Common myeloid progenitor, CD34-positive (primary cell): ENCODE data around the gene ETS2.
A peak's percentile ranks its signal among the peaks of the same experiment; 100 is the strongest.

ENCODE experiments used
- CTCF ChIA-PET: fragments of 350-600 bp; sonication (Branson Sonifier 250); formaldehyde crosslinking; loops from one replicate; lab custom pipeline; 2021; ENCODE audit warnings: antibody characterized with exemption; lab: Charles Lee
- POLR2A ChIA-PET: fragments of 350-600 bp; sonication (Branson Sonifier 250); formaldehyde crosslinking; loops from one replicate; lab custom pipeline; 2021; ENCODE audit warnings: antibody characterized with exemption; lab: Charles Lee
- DNase-seq, 3 donors: peaks; one replicate each; pipeline versions ENCODE4 v3.0.0 to v3.0.0-alpha.2; 2013
- H3K27ac ChIP-seq, 2 experiments: 1 replicate in 1 of 2; 2 replicates in 1 of 2; pipeline ENCODE4 v1.7.0; 2013; ENCODE audit warnings: inconsistent platforms in 2 of 2, low read length in 2 of 2, mild to moderate bottlenecking in 2 of 2, low read depth in 1 of 2, moderate library complexity in 1 of 2; ENCODE audit not compliant: severe bottlenecking in 2 of 2, insufficient read depth in 1 of 2, poor library complexity in 1 of 2
- H3K27me3 ChIP-seq, 5 experiments: replicated peaks in 2 of 5; 1 replicate in 3 of 5; 2 replicates in 2 of 5; pipeline versions ENCODE4 v1.6.1 to v1.7.0; 2013; ENCODE audit warnings: low read length in 4 of 5, mild to moderate bottlenecking in 2 of 5, moderate library complexity in 2 of 5, inconsistent platforms in 1 of 5; ENCODE audit not compliant: insufficient read depth in 5 of 5, control insufficient read depth in 4 of 5
- H3K36me3 ChIP-seq, 4 experiments: 1 replicate in 2 of 4; 2 replicates in 2 of 4; pipeline versions ENCODE4 v1.6.1 to v1.7.0; 2013; ENCODE audit warnings: low read length in 3 of 4, control low read depth in 1 of 4, mild to moderate bottlenecking in 1 of 4; ENCODE audit not compliant: control insufficient read depth in 4 of 4, insufficient read depth in 4 of 4
- H3K4me1 ChIP-seq, 4 experiments: 1 replicate in 3 of 4; 2 replicates in 1 of 4; pipeline versions ENCODE4 v1.6.1 to v1.7.1; 2013; ENCODE audit warnings: low read length in 3 of 4, mild to moderate bottlenecking in 3 of 4, control low read depth in 1 of 4, inconsistent platforms in 1 of 4, moderate library complexity in 1 of 4; ENCODE audit not compliant: control insufficient read depth in 4 of 4, insufficient read depth in 4 of 4; ENCODE audit errors: control extremely low read depth in 1 of 4
- H3K4me3 ChIP-seq, 7 experiments: 1 replicate in 4 of 7; 2 replicates in 3 of 7; pipeline versions ENCODE4 v1.5.1 to v1.7.0; 2013; ENCODE audit warnings: mild to moderate bottlenecking in 7 of 7, low read length in 6 of 7, moderate library complexity in 6 of 7, inconsistent platforms in 2 of 7, low read depth in 2 of 7, control low read depth in 1 of 7; ENCODE audit not compliant: insufficient read depth in 4 of 7, control insufficient read depth in 1 of 7; ENCODE audit errors: extremely low read depth in 1 of 7
- H3K9me3 ChIP-seq, 5 experiments: 1 replicate in 4 of 5; 2 replicates in 1 of 5; pipeline versions ENCODE4 v1.6.1 to v1.7.1; 2013; ENCODE audit warnings: low read length in 4 of 5, mild to moderate bottlenecking in 2 of 5, inconsistent platforms in 1 of 5, low read depth in 1 of 5, moderate library complexity in 1 of 5; ENCODE audit not compliant: control insufficient read depth in 4 of 5, insufficient read depth in 2 of 5; ENCODE audit errors: control extremely low read depth in 1 of 5
- WGBS: methylation state at CpG from one replicate; pipeline ENCODE4 v1.1.5; 2013; ENCODE audit not compliant: insufficient coverage; 5-methylcytosine and 5-hydroxymethylcytosine counted together

The ETS2 gene

DNA sequence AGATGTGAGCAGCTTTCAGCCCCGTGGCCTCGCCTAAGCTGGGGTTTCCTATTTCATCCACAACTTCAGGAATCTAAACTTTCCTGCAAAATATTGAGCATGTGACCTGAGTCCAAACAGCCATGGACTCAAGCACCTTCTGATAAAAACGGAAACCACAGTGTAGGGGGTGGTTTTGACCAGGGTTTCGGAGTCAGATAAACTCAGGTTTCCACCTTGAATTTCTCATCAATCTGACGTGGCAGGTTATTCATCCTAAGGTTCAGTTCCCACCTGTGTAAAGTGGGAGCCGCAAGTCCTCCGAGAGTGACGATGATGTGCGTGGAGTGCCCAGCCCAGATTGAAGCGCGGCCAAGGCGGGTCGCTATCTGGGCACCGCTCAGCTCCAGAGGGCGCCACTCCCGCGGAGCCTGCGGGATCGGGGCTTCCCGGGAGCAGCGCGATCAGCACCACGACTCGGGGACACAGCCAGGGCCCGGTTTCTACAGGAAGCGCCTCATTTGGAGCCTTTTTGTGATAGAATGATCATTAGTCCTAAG, 871 bp upstream of the ETS2 start:
- CTCF ChIA-PET: interaction anchor here (0.9 to 1.6 kb wide), 12 partner anchors 9 to 322 kb away, joined by 3 to 6 read pairs (median 4); no protein-coding TSS in a partner anchor
- peaks cover 19 to 52% (median 49%) of the 10 kb centered on the region in 4 experiments for H3K4me1 ChIP-seq
- H3K27ac ChIP-seq: peak overlapping the region; percentile 91 to 93
- H3K4me3 ChIP-seq: peak overlapping the region; percentile 87 to 99 (median 95)
- H3K27me3 ChIP-seq: no peaks in the 10 kb centered on the region
- peak in 1 of 3 donors; percentile 49 for DNase-seq
- POLR2A ChIA-PET: interaction anchor here (0.6 to 1.2 kb wide), 3 partner anchors 34 to 142 kb away, joined by 3 to 5 read pairs (median 3); no protein-coding TSS in a partner anchor
- 0% methylated on average over 20 of the region's 26 CpGs for WGBS
- H3K9me3 ChIP-seq: no peaks in the 10 kb centered on the region
- H3K36me3 ChIP-seq: peaks cover 0 to 30% (median 16%) of the 10 kb centered on the region in 4 experiments

DNA sequence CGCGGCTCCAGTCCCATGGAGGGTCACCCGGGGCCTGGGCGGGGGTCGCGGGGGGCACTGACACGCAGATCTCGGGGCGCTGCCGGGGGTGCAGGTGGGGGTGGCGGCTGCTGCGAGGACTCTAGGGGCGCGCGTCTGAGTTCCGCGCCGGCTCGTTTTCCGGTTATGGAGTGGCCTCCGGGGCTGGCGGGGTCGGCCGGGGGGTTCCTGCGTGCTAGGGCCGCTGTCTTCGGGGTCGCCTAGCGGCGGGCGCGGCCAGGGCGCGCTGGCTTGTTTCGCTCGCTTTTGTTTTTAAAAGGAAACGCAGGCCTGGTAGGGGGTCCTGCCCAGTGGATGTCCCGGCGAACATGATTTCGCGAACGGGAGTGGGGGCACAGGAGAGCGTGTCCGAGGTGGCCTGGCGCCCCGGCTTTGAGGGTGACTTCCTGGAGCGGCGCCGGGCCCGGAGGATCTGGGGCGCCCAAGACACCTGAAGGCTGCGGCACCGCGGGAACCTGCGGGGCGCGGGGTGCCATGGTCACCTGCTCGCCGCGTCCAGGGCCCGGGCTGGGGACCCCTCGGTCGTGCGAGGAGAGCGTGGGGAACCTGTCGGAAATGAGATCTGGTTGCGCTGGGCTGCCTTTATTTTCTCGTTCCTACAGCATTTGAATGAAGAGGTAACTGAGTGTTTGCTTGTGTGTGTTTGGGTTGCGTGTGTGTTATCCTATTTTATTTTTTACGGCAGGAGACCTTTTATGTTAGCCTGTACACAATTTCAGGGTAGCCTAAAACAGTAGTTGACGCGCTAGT, 618 bp downstream of the ETS2 start:
- Histone ChIP-seq H3K27me3 (no peaks in the 10 kb centered on the region), H3K4me1 (peaks cover 20 to 67% (median 58%) of the 10 kb centered on the region in 4 experiments), H3K27ac (peak overlapping the region; percentile 91 to 93), H3K9me3 (no peaks in the 10 kb centered on the region), H3K4me3 (peak overlapping the region; percentile 87 to 99 (median 95)), H3K36me3 (peaks cover 5 to 45% (median 29%) of the 10 kb centered on the region in 4 experiments)
- POLR2A ChIA-PET: interaction anchor here (0.6 to 1.0 kb wide), 6 partner anchors 29 to 1546 kb away, joined by 3 to 6 read pairs (median 4); no protein-coding TSS in a partner anchor
- CTCF ChIA-PET: interaction anchor here (1.0 to 3.6 kb wide), 6 partner anchors 46 to 331 kb away, joined by 3 to 15 read pairs (median 6); no protein-coding TSS in a partner anchor
- DNase-seq: peak in 2 of 3 donors; percentile 62 to 79
- 0% methylated on average over 57 of the region's 72 CpGs for WGBS

DNA sequence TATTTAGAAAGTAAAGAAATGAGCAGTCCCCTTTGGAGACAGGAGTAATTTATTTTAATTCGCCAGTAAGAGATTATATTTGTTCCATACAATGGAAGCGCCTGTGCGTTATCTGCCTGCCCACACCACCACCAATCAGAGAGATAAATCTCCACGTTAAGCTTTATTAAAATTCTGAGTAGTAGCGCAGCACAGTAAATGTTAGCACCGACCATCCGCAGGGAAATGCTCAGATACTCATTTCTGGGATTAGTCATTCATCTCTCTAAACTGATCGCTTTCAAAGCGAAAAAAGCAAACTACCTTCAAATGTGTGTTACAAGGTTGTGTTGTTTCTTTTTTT, 1.2 kb downstream of the ETS2 start:
- H3K4me3 ChIP-seq: peak overlapping the region in 6 of 7 experiments; percentile 87 to 99 (median 94)
- WGBS: 0% methylated on average over 4 of the region's 9 CpGs
- H3K36me3 ChIP-seq: peaks cover 8 to 50% (median 35%) of the 10 kb centered on the region in 4 experiments
- H3K27me3 ChIP-seq: no peaks in the 10 kb centered on the region
- peak overlapping the region; percentile 91 to 93 for H3K27ac ChIP-seq
- no peaks in the 10 kb centered on the region for H3K9me3 ChIP-seq
- DNase-seq: no peak
- POLR2A ChIA-PET: interaction anchor here (0.9 to 1.0 kb wide), 3 partner anchors 30 to 204 kb away, joined by 3 to 4 read pairs (median 3); no protein-coding TSS in a partner anchor
- H3K4me1 ChIP-seq: peaks cover 24 to 69% (median 58%) of the 10 kb centered on the region in 4 experiments
- CTCF ChIA-PET: interaction anchor here (0.9 to 3.9 kb wide), 16 partner anchors 11 to 330 kb away, joined by 3 to 20 read pairs (median 4); no protein-coding TSS in a partner anchor

DNA sequence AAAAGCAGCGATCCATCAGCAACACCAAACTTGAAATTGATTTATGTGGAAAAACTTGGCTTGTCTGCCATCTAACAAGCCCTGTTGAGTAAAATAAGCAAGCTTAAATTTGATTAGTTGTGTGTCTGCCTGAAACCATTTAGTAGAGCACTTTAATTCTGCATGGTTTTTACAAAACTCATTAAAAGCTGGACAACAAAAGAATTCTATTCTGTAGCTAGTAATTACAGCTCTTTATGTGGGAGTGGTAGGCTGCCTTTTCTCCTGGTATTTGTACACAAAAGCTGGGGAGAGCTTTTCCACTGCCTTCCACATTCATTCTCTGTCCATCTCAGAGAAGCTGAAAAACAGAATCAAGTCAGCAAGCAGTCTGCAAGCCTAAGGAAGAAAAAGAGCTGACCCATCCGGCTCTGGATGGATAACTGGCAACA, 1.7 kb downstream of the ETS2 start:
- peaks cover 24 to 69% (median 56%) of the 10 kb centered on the region in 4 experiments for H3K4me1 ChIP-seq

DNA sequence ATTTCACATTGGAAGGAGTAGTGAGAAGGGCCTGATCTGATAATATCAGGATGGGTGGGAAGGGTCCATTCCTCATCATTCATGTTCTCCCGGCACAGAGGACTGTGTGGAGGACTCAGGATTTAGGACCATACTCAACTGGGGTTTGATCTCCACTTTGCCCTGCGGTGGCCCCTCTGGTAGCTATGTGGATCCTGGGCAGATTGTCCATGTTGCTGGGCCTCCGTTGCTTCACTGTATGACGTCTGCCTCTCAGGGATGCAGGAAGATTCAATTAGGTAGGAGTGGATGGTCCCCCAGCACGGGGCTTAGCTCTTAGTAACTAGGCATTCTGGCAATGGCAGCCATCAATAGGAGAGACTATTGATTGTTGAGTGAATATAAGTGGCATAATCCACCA, 2.3 kb downstream of the ETS2 start:
- Histone ChIP-seq H3K9me3 (no peaks in the 10 kb centered on the region), H3K36me3 (peaks cover 14 to 59% (median 44%) of the 10 kb centered on the region in 4 experiments), H3K4me3 (peak overlapping the region; percentile 35 to 99 (median 92)), H3K27ac (peak overlapping the region; percentile 91 to 93), H3K27me3 (no peaks in the 10 kb centered on the region), H3K4me1 (peaks cover 24 to 68% (median 53%) of the 10 kb centered on the region in 4 experiments)
- WGBS: 10% methylated on average over 5 of the region's 5 CpGs
- POLR2A ChIA-PET: interaction anchor here (0.7 to 1.5 kb wide), 4 partner anchors 10 to 203 kb away, joined by 3 to 4 read pairs (median 3); no protein-coding TSS in a partner anchor
- no peak for DNase-seq
- CTCF ChIA-PET: interaction anchor here (0.9 to 3.9 kb wide), 18 partner anchors 10 to 329 kb away, joined by 3 to 20 read pairs (median 5); no protein-coding TSS in a partner anchor

More for the DNA sequence above, 1.7 kb downstream of the ETS2 start:
- Histone ChIP-seq H3K27ac (peak overlapping the region; percentile 91 to 93), H3K4me3 (peak overlapping the region in 6 of 7 experiments; percentile 87 to 99 (median 94)), H3K36me3 (peaks cover 11 to 55% (median 40%) of the 10 kb centered on the region in 4 experiments), H3K27me3 (no peaks in the 10 kb centered on the region), H3K9me3 (no peaks in the 10 kb centered on the region)
- WGBS: 17% methylated on average over 2 of the region's 2 CpGs
- CTCF ChIA-PET: interaction anchor here (0.7 to 3.9 kb wide), 18 partner anchors 10 to 330 kb away, joined by 3 to 20 read pairs (median 4); no protein-coding TSS in a partner anchor
- DNase-seq: no peak
- POLR2A ChIA-PET: interaction anchor here (0.7 to 1.5 kb wide), 6 partner anchors 11 to 203 kb away, joined by 3 to 4 read pairs (median 3); no protein-coding TSS in a partner anchor

DNA sequence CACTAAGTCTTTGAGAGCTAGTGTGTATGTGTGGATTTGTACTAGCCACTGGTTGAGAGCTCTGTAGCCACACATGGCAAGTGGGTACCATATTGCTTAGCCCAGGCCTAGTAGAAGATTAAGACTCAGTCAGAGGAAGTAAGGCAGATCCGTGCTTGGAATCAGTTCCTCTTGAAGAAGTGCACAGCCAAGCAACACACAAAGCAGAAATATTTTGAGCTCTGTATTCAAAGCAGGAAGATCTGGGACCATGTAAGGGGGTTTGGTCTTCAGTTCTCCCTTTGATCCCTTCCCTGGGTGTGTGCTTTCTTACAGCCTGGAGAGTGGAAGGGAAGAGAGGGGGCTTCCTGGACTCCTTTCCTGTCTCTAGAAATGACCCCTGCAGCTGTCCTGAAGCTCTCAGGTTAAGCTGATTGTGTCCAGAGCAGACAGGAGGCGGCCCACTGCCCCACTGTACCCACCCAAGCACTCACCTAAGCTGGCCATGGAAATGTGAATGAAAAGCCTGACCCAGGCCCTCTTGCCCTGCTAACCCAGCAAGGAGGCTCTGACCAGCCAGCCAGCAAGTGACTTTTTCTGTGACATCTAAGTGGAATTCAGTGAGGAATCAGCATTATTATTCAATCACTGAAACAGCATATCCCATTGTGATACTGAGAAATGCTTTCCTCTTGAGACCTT, 3.6 kb downstream of the ETS2 start:
- POLR2A ChIA-PET: interaction anchor here (0.7 to 1.5 kb wide), 3 partner anchors 9 to 177 kb away, joined by 3 to 5 read pairs (median 4); no protein-coding TSS in a partner anchor
- no peak for DNase-seq
- Histone ChIP-seq H3K27ac (peak overlapping the region in 1 of 2 experiments; percentile 62), H3K9me3 (no peaks in the 10 kb centered on the region), H3K4me3 (peak overlapping the region in 6 of 7 experiments; percentile 19 to 99 (median 92)), H3K36me3 (peaks cover 20 to 73% (median 58%) of the 10 kb centered on the region in 4 experiments), H3K27me3 (no peaks in the 10 kb centered on the region), H3K4me1 (peaks cover 24 to 54% (median 40%) of the 10 kb centered on the region in 4 experiments)
- CTCF ChIA-PET: interaction anchor here (0.6 to 3.9 kb wide), 20 partner anchors 8 to 323 kb away, joined by 3 to 20 read pairs (median 5); no protein-coding TSS in a partner anchor
- WGBS: 50% methylated on average over 2 of the region's 2 CpGs
